MM.1S (cell line): ENCODE results near the gene KRT13.

Source experiments
- EZH2phosphoT487 ChIP-seq: fragments of 300-600 bp; sonication (generic); IDR thresholded peaks from 2 replicates; pipeline ENCODE4 v1.6.1; 2018; ENCODE audit warnings: antibody characterized with exemption, low read length
- TF ChIP-seq, protein P1 (sequence below): fragments of 300-600 bp; sonication (generic); IDR thresholded peaks from 2 replicates; pipeline ENCODE4 v1.5.1; 2016; ENCODE audit warnings: antibody characterized with exemption, low read length, mixed read lengths

DNA sequence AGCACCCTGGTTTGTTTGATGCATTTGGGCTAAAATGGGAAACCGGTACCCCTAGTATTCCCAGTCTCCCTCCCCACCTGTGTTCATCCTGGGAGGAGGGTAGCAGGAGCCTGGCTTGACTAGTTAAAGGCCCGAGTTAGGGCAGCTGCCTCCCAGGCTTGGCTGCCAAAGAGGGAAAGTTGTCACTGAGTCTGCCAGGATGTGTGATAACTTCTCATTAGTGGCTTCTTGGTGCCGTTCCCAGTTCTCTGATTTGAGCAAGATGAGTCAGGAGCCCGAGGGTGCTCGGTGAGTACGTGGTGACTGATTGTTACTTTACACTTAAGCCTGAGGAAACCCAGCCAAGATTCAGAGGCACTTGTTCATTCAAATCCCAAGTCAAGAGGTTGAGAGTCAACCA, 40.7 kb downstream of the KRT13 start:
- TF ChIP-seq, protein P1, sequence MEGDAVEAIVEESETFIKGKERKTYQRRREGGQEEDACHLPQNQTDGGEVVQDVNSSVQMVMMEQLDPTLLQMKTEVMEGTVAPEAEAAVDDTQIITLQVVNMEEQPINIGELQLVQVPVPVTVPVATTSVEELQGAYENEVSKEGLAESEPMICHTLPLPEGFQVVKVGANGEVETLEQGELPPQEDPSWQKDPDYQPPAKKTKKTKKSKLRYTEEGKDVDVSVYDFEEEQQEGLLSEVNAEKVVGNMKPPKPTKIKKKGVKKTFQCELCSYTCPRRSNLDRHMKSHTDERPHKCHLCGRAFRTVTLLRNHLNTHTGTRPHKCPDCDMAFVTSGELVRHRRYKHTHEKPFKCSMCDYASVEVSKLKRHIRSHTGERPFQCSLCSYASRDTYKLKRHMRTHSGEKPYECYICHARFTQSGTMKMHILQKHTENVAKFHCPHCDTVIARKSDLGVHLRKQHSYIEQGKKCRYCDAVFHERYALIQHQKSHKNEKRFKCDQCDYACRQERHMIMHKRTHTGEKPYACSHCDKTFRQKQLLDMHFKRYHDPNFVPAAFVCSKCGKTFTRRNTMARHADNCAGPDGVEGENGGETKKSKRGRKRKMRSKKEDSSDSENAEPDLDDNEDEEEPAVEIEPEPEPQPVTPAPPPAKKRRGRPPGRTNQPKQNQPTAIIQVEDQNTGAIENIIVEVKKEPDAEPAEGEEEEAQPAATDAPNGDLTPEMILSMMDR: no peak
- TF ChIP-seq EZH2phosphoT487: no peak
